Epithelial cell of proximal tubule (primary cell): Measurements from ENCODE around the gene FASLG. TPM values are rescaled to one million over a fixed set of nuclear protein-coding genes. Genes with fewer than 3 reads are reported as not detected.

Experiments
- DNase-seq: peaks from one replicate; pipeline ENCODE4 v3.0.0-alpha.2; 2011; ENCODE audit warnings: low read depth
- H3K4me3 ChIP-seq: 2 replicates; pipeline ENCODE4 v1.5.1; 2011; ENCODE audit warnings: low read depth, mild to moderate bottlenecking, low read length
- total RNA-seq: library from RNA; depleted of rRNA; stranded (reverse); fragments of >200 nt; gene quantifications from 2 replicates; pipeline ENCODE4 v1.2.3, GENCODE V29; 2015
- TF ChIP-seq, protein P1 (sequence below): conservative IDR thresholded peaks from 2 replicates; pipeline ENCODE4 v1.5.1; 2012; ENCODE audit warnings: low read depth, mild to moderate bottlenecking, low read length

The FASLG gene
- total RNA-seq, 1 donor from 2014 or later, result not detected

DNA sequence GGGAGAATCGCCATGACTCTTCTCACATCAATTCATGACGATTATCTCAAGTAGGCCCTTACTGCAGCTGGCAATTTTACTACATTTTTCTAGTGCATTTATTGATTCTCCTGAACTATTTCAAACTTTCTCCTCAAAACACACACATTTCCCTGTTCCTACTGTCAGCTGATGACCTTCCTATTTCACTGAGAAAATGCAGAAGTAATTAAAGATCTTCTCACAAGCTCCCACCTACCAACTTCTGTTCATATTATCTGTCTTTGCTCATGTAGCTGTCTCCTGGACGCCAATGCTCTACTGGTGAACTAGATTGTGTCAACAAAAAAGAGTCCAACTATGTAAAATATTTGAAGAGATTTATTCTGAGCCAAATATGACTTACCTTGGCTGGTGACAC is 36.4 kb upstream of the FASLG start:
- TF ChIP-seq, protein P1, sequence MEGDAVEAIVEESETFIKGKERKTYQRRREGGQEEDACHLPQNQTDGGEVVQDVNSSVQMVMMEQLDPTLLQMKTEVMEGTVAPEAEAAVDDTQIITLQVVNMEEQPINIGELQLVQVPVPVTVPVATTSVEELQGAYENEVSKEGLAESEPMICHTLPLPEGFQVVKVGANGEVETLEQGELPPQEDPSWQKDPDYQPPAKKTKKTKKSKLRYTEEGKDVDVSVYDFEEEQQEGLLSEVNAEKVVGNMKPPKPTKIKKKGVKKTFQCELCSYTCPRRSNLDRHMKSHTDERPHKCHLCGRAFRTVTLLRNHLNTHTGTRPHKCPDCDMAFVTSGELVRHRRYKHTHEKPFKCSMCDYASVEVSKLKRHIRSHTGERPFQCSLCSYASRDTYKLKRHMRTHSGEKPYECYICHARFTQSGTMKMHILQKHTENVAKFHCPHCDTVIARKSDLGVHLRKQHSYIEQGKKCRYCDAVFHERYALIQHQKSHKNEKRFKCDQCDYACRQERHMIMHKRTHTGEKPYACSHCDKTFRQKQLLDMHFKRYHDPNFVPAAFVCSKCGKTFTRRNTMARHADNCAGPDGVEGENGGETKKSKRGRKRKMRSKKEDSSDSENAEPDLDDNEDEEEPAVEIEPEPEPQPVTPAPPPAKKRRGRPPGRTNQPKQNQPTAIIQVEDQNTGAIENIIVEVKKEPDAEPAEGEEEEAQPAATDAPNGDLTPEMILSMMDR, result no peak

DNA sequence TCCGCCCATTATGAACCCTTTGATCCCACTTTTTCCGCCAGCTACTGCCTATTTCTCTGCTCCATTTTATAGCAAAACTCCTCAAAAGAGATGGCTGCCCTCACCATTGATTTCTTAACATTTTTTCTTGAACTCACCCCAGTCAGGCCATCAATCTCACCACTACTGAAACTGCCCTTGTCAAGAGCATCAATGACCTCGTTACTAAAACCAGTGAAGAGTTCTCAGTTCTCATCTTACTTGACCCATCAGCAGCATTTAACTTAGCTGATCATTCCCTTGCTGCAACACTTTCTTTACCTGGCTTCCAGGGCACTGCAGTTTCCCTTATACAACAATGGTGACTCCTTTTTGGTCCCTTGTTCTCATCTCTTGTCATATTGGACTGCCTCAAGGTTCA is 35.2 kb upstream of the FASLG start:
- no peak for DNase-seq
- TF ChIP-seq, protein P1, result no peak
- H3K4me3 ChIP-seq, result no peak overlapping the region

More for the DNA sequence above, 36.4 kb upstream of the FASLG start:
- H3K4me3 ChIP-seq, result no peak overlapping the region
- no peak for DNase-seq

DNA sequence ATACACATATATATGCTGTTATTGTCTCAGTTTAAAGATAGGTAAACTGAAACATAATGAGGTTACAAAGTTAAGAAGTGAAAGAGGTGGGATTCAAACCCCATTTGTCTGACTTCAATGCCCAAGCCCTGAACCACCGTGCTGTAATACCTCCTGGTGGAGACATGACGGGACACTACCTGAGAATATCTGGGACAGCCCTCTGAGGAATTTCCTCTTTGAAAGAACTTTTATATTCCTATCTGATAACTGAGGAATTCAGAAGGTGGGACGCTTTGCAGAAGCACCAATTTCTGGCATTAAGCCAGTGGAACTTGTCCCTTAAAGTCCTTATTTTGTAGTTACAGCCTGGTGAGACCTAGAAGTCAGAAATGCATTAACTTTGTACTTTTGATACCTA is 32.1 kb upstream of the FASLG start:
- TF ChIP-seq, protein P1, result no peak

DNA sequence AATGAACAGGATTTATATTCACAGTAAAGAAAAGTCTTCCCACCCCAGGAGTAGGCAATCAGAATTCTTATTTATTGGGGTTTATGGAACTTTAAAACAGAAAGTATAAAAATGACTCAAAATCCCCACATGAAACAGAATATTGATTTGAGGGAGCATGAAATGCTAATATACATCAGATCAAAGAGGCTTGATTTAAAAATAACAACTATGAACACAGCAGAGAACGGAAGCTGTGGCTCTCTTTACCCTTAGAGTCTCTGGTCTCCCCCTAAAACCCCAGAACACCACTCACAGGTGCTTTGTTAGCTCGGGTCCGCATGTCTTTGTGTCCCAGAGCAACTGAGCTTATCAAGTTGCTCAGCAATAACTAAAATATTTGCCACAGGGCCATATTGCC is 31.2 kb upstream of the FASLG start:
- TF ChIP-seq, protein P1, result no peak
- no peak for DNase-seq
- H3K4me3 ChIP-seq, result no peak overlapping the region

More for the DNA sequence above, 32.1 kb upstream of the FASLG start:
- DNase-seq, result no peak
- no peak overlapping the region for H3K4me3 ChIP-seq

DNA sequence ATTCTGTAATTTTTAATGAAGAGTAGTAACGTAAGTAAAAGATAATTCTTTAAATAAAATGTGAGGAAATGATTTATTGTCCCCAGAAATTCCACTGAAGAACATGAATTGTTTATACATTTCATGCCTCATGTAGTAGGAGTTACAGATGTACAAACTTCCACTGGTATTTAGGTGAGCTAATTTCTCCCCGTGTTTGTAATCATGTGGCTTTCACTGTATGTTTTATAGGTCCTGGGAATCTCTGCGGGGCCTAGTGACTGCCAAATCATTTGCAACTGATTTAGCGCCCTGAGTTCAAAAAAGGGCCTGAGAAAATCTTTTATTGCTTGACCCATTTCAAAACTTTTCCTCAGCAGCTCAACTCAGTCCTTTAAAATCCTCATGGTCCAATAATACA is 30.5 kb upstream of the FASLG start:
- DNase-seq, result no peak
- H3K4me3 ChIP-seq, result no peak overlapping the region
- TF ChIP-seq, protein P1, result no peak

DNA sequence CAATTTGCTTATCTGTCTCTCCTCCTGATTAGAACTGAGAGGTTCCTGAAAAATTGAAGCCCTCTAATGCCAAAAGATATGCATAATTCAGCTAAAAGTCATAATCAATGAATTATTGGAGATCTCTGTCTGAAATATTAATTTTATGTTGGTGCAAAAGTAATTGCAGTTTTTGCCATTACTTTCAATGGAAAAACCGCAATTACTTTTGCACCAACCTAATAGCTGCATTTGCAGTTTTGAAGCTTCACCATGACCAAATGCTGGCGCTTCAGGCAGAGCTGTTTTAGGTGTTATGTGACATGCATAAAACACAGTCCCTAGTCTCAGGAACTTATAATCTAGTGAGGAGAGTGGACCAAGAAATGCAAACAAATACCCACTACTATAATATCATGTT is 29.7 kb upstream of the FASLG start:
- H3K4me3 ChIP-seq, result no peak overlapping the region
- no peak for DNase-seq
- TF ChIP-seq, protein P1, result no peak

DNA sequence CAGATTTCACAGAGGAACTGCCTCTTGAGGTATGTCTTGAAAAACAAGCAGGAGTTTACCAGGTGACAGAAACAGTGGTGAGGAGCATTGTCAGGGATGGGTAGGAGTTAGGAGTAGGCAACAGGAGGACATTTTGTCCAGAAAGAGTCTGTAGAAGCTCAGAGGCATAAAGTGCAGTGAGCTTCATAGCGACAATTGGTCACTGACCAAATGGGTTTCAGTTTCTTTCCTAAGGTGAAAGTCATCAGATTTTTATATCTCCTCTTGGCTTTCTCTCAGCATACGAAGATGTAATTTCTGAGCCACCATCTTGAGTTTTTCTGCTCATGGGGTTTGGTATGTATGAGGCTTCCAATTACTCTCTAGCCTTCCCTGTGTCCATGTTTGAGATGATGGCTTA is 29.3 kb upstream of the FASLG start:
- no peak overlapping the region for H3K4me3 ChIP-seq
- no peak for DNase-seq
- TF ChIP-seq, protein P1, result no peak
